GM20000 (cell line): ENCODE data around the gene ABHD16B.

Source experiments
- DNase-seq: peaks from one replicate; pipeline ENCODE4 v3.0.0; 2012; ENCODE audit warnings: low spot score
- CTCF ChIP-seq: IDR thresholded peaks from 2 replicates; pipeline ENCODE4 v1.5.1; 2012; ENCODE audit warnings: mild to moderate bottlenecking, control low read depth; ENCODE audit errors: extremely low read depth, missing control alignments

ABHD16B gene

GRCh38 chr20:63894358-63895201 is 33.3 kb downstream of the ABHD16B start, which contains the start of gene DNAJC5:
TSS of gene DNAJC5 (plus strand) at chr20:63895126. CDS start at chr20:63928346, 33,220 bp downstream.
- peak; percentile 100 for DNase-seq
- no peak for TF ChIP-seq CTCF

GRCh38 chr20:63895202-63895951 is 34.1 kb downstream of the ABHD16B start:
- DNase-seq: no peak
- no peak for TF ChIP-seq CTCF

- no peak for TF ChIP-seq CTCF
- no peak for DNase-seq
These were observed 34.6 kb downstream of the ABHD16B start for GRCh38 chr20:63895952-63896263.

GRCh38 chr20:63896264-63897105 is 35.2 kb downstream of the ABHD16B start:
- no peak for TF ChIP-seq CTCF
- DNase-seq: peak; percentile 78

- DNase-seq: no peak
- no peak for TF ChIP-seq CTCF
These were observed 36.8 kb downstream of the ABHD16B start for GRCh38 chr20:63897978-63898561.

- TF ChIP-seq CTCF: no peak
- no peak for DNase-seq
These were observed 37.7 kb downstream of the ABHD16B start for GRCh38 chr20:63898882-63899558.
